Liver (tissue), 9 donors: Measurements from ENCODE around the gene RASGRF2. TPM values are rescaled to one million over a fixed set of nuclear protein-coding genes. Genes with fewer than 3 reads are reported as not detected.

Experiments used
- DNase-seq: peaks from one replicate; pipeline ENCODE4 v3.0.0-alpha.2; 2017; ENCODE audit warnings: low spot score
- H3K27ac ChIP-seq, 2 donors: one replicate each; pipeline ENCODE4 v1.7.0; 2013; ENCODE audit warnings: inconsistent platforms in 2 of 2, low read length in 2 of 2, control low read depth in 1 of 2, low read depth in 1 of 2, mild to moderate bottlenecking in 1 of 2
- H3K27me3 ChIP-seq, 4 donors: one replicate each; pipeline versions ENCODE4 v1.6.1 to v1.7.0; 2013; ENCODE audit warnings: low read length in 3 of 4, inconsistent platforms in 1 of 4, mild to moderate bottlenecking in 1 of 4, moderate library complexity in 1 of 4; ENCODE audit not compliant: control insufficient read depth in 4 of 4, insufficient read depth in 4 of 4
- H3K36me3 ChIP-seq, 4 donors: one replicate each; pipeline versions ENCODE4 v1.6.1 to v1.7.0; 2013; ENCODE audit warnings: low read length in 3 of 4, mild to moderate bottlenecking in 3 of 4, low read depth in 1 of 4, moderate library complexity in 1 of 4; ENCODE audit not compliant: control insufficient read depth in 4 of 4, insufficient read depth in 3 of 4
- H3K4me1 ChIP-seq, 4 donors: one replicate each; pipeline versions ENCODE4 v1.6.1 to v1.7.0; 2013; ENCODE audit warnings: low read length in 3 of 4, mild to moderate bottlenecking in 3 of 4, moderate library complexity in 1 of 4; ENCODE audit not compliant: control insufficient read depth in 4 of 4, insufficient read depth in 4 of 4
- H3K4me3 ChIP-seq, 3 donors: one replicate each; pipeline versions ENCODE4 v1.6.1 to v1.7.0; 2013; ENCODE audit warnings: low read length in 3 of 3, control low read depth in 1 of 3, low read depth in 1 of 3, mild to moderate bottlenecking in 1 of 3
- H3K9ac ChIP-seq, 2 donors: one replicate each; pipeline ENCODE4 v1.7.0; 2013; ENCODE audit warnings: low read length in 2 of 2, mild to moderate bottlenecking in 2 of 2, moderate library complexity in 2 of 2, control low read depth in 1 of 2, low read depth in 1 of 2
- H3K9me3 ChIP-seq, 4 donors: one replicate each; pipeline versions ENCODE4 v1.6.1 to v1.7.0; 2013; ENCODE audit warnings: low read length in 3 of 4; ENCODE audit not compliant: control insufficient read depth in 4 of 4
- ATF3 ChIP-seq: IDR thresholded peaks from 2 replicates; pipeline ENCODE4 v1.6.1; 2016; ENCODE audit warnings: antibody characterized with exemption
- CTCF ChIP-seq: fragments of 150-350 bp; IDR thresholded peaks from 2 replicates; pipeline ENCODE4 v1.5.1; 2017; ENCODE audit warnings: improper control_type of control experiment, low read depth, low read length; ENCODE audit not compliant: missing input control
- EGR1 ChIP-seq, 2 donors: IDR thresholded peaks; 2 replicates each; pipeline ENCODE4 v1.6.1; 2016 to 2018; ENCODE audit warnings: antibody characterized with exemption in 2 of 2, low read depth in 2 of 2
- FOXA1 ChIP-seq: IDR thresholded peaks from 2 replicates; pipeline ENCODE4 v1.6.1; 2016; ENCODE audit warnings: antibody characterized with exemption
- FOXA2 ChIP-seq: IDR thresholded peaks from 2 replicates; pipeline ENCODE4 v1.6.1; 2016; ENCODE audit warnings: antibody characterized with exemption
- GABPA ChIP-seq, 2 donors: IDR thresholded peaks in 1 of 2; conservative IDR thresholded peaks in 1 of 2; 2 replicates each; pipeline ENCODE4 v1.6.1; 2016; ENCODE audit warnings: antibody characterized with exemption in 2 of 2, mild to moderate bottlenecking in 1 of 2, moderate library complexity in 1 of 2
- HNF4A ChIP-seq, 2 donors: conservative IDR thresholded peaks; 2 replicates each; pipeline ENCODE4 v1.6.1; 2016; ENCODE audit warnings: antibody characterized with exemption in 2 of 2, mild to moderate bottlenecking in 2 of 2
- HNF4G ChIP-seq: IDR thresholded peaks from 2 replicates; pipeline ENCODE4 v1.6.1; 2016; ENCODE audit warnings: antibody characterized with exemption
- JUND ChIP-seq, 2 donors: IDR thresholded peaks; 2 replicates each; pipeline ENCODE4 v1.6.1; 2016; ENCODE audit warnings: antibody characterized with exemption in 2 of 2
- MAX ChIP-seq: IDR thresholded peaks from 2 replicates; pipeline ENCODE4 v1.6.1; 2016; ENCODE audit warnings: antibody characterized with exemption
- NR2F2 ChIP-seq: IDR thresholded peaks from 2 replicates; pipeline ENCODE4 v1.6.1; 2016; ENCODE audit warnings: antibody characterized with exemption
- RAD21 ChIP-seq, 2 donors: IDR thresholded peaks; 2 replicates each; pipeline ENCODE4 v1.6.1; 2016; ENCODE audit warnings: antibody characterized with exemption in 2 of 2, mild to moderate bottlenecking in 2 of 2
- REST ChIP-seq: IDR thresholded peaks from 2 replicates; pipeline ENCODE4 v1.6.1; 2016; ENCODE audit warnings: antibody characterized with exemption, mild to moderate bottlenecking
- RXRA ChIP-seq, 2 donors: IDR thresholded peaks; 2 replicates each; pipeline ENCODE4 v1.6.1; 2017 to 2018; ENCODE audit warnings: antibody characterized with exemption in 2 of 2, mild to moderate bottlenecking in 1 of 2
- SP1 ChIP-seq: IDR thresholded peaks from 2 replicates; pipeline ENCODE4 v1.6.1; 2018; ENCODE audit warnings: antibody characterized with exemption, mild to moderate bottlenecking
- TAF1 ChIP-seq: conservative IDR thresholded peaks from 2 replicates; pipeline ENCODE4 v1.6.1; 2016; ENCODE audit warnings: antibody characterized with exemption, mild to moderate bottlenecking
- YY1 ChIP-seq: IDR thresholded peaks from 2 replicates; pipeline ENCODE4 v1.6.1; 2016; ENCODE audit warnings: antibody characterized with exemption, mild to moderate bottlenecking
- ZBTB33 ChIP-seq: IDR thresholded peaks from 2 replicates; pipeline ENCODE4 v1.6.1; 2016; ENCODE audit warnings: antibody characterized with exemption
- WGBS: extraction: QIAGEN DNeasy Blood & Tissue Kit; methylation state at CpG from one replicate; pipeline ENCODE4 v1.1.7; 2013; 5-methylcytosine and 5-hydroxymethylcytosine counted together
- polyA plus RNA-seq, 2 donors: library from polyadenylated mRNA; stranded (reverse) in 1 of 2; unstranded in 1 of 2; fragments of 200-250 nt in 1 of 2; fragments of >200 nt in 1 of 2; fragmentation: Nextera tagmentation in 1 of 2; extraction: Ambion mirVana in 1 of 2; gene quantifications; one replicate each; pipeline versions ENCODE4 v1.2.1 to v1.2.3, GENCODE V29; 2013 to 2015
- total RNA-seq, 2 donors: library from RNA; depleted of rRNA; stranded (reverse); fragments of >200 nt; gene quantifications; one replicate each; pipeline ENCODE4 v1.2.3, GENCODE V29; 2014
- donor health status: healthy.
- donor health status: healthy.
- donor health status: healthy.
- donor health status: healthy.
- donor health status: healthy.

Gene RASGRF2
- total and polyA plus RNA-seq, 4 donors = 0.12 to 3.3 (median 0.23) TPM

- Histone ChIP-seq H3K4me1 (peaks cover 0 to 4% (median 0%) of the 10 kb centered on the region in 4 donors), H3K9me3 (no peaks in the 10 kb centered on the region), H3K27me3 (no peaks in the 10 kb centered on the region), H3K27ac (no peak overlapping the region), H3K9ac (no peak overlapping the region), H3K36me3 (no peaks in the 10 kb centered on the region), H3K4me3 (no peak overlapping the region)
- TF ChIP-seq FOXA2 = no peak
- no peak for TF ChIP-seq RAD21 (IDR thresholded peaks at IDR 0.05)
- no peak for TF ChIP-seq RXRA (IDR thresholded peaks at IDR 0.05)
- TF ChIP-seq ZBTB33 = no peak
- TF ChIP-seq TAF1 = no peak
- no peak for TF ChIP-seq HNF4G
- TF ChIP-seq SP1 = no peak
- TF ChIP-seq NR2F2 = no peak
- no peak for TF ChIP-seq FOXA1
- TF ChIP-seq REST = no peak
- no peak for TF ChIP-seq MAX
- no peak for TF ChIP-seq EGR1 (IDR thresholded peaks at IDR 0.05; ENCODE audit: low read depth in 2 of 2)
- TF ChIP-seq YY1 = no peak
- no peak for TF ChIP-seq CTCF
- no peak for TF ChIP-seq JUND (IDR thresholded peaks at IDR 0.05)
- no peak for TF ChIP-seq ATF3
- TF ChIP-seq HNF4A (conservative IDR thresholded peaks at IDR 0.05) = no peak
- no peak for TF ChIP-seq GABPA (IDR thresholded peaks at IDR 0.05 in 1 of 2, conservative IDR thresholded peaks at IDR 0.05 in 1 of 2)
- 95% methylated on average over 8 of the region's 8 CpGs for WGBS
- DNase-seq = no peak
Measured at GRCh38 chr5:81214848-81215247, 254.7 kb downstream of the RASGRF2 start.
